Measurements from ENCODE around the gene RAB3GAP2.
"Not testable (repeated sequence)": the region's sequence is repeated elsewhere in the genome, so short reads cannot be mapped to it uniquely, and the experiment has no call there.

RAB3GAP2 gene

DNA sequence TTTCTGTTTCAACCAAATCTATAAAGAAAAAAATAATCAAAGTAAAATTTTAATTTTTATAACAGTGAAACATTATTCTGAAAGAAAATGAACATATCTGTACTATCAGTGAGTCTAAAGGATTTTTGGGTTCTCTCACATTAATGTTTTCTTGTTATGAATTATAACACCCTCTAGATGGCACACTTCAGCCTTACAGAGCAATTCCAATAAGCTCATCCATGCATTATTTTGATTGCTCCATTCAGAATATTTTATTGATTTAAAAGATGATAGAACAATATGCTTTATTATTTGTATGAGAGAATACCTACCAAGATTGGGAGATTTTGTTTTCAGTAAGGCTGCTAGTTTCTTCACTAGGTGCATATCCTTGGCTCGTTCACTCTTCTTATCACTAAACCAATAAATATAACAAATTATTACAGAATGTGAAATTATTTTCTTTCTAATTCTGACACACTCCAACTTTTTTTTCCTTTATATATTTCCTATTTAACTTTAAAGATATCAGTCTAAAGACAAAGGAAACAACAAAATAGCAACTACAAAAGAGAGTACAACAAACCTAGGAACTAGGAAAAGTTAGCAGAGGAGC is 82.4 kb downstream of the RAB3GAP2 start:
- DNase-seq, result no peak

GRCh38 chr1:220188538-220188937 is 83.7 kb downstream of the RAB3GAP2 start:
- no peak for DNase-seq

GRCh38 chr1:220186752-220187151 is 85.5 kb downstream of the RAB3GAP2 start:
- DNase-seq, result no peak

DNA sequence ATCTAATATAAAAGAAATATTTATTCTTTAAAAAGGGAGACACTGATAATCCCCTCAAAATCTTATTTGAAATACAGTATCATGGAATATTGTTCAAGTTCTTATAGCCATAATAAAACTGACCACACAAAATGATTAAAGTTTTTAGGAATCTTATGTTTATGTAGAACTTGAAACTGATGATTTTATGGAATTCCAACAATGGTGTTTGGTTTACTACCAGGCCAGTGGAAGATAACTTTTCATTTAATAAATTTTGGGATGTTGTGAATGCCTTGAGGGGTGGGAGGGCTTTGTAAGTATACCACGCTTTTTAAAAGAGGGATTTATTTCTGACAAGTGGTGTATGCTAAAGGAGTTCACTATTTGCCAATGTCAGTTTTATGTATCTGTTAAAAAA is 87.7 kb downstream of the RAB3GAP2 start:
- no peak for DNase-seq

DNA sequence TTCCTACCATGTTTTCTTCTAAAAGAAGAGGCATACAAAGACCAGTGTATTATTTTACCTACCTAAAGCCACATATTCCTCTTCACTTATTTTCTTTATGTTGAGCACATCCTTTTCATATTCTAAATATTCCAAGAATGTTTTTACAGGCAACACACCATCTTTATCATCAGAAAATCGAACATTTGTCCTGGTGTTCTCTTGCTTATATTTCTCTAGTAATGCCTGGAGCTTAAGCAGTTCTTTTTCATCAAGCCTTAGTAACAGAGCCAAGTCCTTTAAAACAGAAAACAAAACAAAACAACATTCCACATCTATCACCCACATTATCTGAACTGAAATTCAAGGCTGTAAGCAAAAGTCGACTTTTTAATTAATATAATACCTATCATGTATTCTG is 89.6 kb downstream of the RAB3GAP2 start:
- no peak for DNase-seq

- no peak for DNase-seq
These were observed 90.1 kb downstream of the RAB3GAP2 start for GRCh38 chr1:220182111-220182510.

- DNase-seq, result no peak
These were observed 95.7 kb downstream of the RAB3GAP2 start for GRCh38 chr1:220176540-220176939.

DNA sequence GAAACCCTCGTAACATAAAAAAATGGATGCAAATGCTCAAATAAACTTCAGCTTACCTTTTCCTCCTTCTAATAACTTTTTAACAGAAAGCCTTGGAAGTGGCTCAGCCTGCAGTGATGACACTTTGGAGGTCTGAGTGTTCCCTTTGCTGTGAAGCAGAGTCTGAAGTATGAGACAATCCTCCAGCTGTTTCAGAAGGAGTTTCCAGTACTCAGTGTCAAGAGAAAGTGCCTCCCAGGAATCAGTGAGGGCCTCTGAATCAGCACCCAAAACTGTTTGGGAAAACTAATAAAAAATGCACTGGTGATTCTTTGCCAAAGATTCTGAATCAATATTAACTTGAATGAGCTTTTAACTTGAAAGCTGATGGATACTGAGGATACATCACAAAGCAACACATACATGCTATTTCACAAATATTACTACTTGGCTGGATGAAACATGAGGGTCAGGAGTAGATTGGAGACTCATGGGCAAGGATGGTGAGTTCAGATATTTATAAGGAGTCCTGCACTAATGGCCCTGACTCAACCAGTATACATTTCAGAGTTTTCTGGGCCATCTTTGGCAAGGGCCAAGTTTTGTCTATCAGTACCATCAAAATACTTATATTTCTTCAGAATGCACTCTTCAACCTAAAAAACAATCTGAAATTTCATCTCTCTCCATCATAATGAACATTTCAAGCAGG is 101.3 kb downstream of the RAB3GAP2 start:
- no peak for DNase-seq

- not testable (repeated sequence) for DNase-seq
These were observed 102.4 kb downstream of the RAB3GAP2 start for GRCh38 chr1:220169887-220170286.

DNA sequence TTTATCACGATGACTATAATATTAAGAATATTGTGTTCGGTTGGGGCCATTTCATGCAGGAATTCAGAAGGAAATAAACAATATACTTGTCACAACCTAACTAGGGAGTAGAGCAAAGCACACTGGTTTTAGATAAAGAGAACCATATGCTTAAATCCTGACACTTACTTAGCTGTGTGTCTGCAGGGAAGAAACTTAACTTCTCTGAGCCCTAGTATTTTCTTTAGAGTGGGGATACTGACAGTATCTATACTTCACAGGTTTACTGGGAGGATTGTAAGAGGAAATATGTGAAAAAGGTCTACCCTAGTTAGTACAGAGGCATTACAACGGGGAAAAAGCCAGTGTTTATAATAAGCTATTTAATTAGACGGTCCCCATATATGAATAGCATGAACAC is 105.4 kb downstream of the RAB3GAP2 start:
- DNase-seq, result no peak

GRCh38 chr1:220164517-220164916 is 107.7 kb downstream of the RAB3GAP2 start:
- DNase-seq, result no peak

DNA sequence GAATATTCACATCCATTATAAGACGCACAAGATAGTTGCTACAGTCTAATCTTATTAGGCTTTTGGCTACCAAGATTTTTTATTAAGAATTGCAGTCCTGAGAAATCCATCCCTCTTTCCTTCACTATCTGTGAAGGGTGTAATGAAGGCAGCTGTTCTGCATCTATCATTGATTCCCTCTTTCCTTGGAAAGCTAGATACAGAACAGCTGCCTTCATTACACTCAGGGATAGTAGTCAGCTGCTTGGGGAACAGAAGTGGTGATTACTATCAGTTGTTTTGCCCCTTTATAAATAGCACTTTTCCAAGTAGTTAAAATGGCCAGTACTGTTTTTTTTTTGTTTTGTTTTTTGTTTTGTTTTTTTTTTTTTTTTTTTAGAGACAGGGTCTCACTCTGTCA is 108.1 kb downstream of the RAB3GAP2 start:
- no peak for DNase-seq

DNA sequence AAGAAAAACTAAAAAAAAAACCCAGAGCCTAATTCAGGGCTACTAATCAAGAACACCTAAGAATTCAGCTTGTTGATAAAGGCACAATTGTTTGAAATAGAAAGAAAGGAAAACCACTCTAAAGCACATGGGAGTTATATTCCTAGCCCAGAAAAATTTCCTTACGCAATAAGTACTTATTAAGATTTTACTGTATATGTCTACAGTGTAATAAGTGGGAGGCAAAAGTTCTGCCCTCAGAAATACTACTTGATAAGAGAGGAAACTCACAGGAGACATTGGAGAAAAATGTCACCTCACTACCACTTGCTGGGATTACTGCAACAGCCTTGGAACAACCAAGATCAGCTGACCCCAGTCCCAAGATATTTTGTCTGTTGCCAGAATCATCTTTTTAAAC is 112.2 kb downstream of the RAB3GAP2 start:
- no peak for DNase-seq

DNA sequence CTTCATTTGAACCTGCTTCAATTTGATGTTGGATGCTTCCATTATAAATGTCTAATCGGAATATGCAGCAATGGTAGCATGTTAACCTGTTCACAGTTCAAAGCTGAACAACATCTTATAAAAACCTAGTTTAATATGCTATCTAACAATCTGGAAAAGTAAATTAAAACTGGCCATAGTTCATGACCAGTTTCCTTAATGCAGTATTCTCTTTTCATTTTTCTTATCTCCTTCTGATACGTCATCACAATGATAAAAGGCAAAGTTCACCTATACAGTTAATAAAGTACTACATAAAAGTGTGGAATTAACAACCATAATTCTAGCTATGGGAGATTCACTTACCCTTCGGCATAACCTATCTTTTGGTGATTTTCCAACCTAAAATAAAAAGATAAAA is 113.2 kb downstream of the RAB3GAP2 start:
- DNase-seq, result no peak

DNA sequence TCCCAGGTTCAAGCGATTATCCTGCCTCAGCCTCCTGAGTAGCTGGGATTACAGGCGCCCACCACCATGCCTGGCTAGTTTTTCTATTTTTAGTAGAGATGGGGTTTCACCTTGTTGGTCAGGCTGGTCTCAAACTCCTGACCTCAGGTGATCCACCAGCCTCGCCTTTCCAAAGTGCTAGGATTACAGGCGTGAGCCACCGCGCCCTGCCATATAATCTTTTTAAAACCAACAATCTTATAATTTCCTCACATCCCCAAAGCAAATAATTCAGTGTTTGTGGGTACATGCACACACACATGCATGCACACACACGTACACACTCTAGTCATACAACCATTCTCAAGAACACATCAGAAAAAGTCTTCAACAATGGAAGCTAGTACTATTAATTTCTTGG is 113.7 kb downstream of the RAB3GAP2 start:
- not testable (repeated sequence) for DNase-seq

DNA sequence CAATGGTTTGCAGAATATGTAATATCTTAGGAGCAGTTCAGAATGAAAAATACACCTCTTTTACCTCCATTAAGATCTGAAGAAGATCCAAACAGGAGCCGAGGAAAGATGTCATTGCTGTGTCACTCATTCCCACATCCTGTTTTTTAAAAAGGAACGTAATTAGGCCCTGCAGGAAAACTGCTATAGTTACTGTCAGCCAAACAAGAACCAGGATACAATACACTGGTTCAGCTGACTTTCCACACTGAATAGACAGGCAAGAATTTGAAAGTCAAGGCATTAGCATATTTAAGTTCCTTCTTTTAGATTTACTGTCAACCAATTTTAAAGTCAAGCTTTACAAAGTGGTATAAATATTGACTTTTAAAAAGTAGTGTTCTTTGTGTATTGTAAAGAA is 114.5 kb downstream of the RAB3GAP2 start:
- no peak for DNase-seq

DNA sequence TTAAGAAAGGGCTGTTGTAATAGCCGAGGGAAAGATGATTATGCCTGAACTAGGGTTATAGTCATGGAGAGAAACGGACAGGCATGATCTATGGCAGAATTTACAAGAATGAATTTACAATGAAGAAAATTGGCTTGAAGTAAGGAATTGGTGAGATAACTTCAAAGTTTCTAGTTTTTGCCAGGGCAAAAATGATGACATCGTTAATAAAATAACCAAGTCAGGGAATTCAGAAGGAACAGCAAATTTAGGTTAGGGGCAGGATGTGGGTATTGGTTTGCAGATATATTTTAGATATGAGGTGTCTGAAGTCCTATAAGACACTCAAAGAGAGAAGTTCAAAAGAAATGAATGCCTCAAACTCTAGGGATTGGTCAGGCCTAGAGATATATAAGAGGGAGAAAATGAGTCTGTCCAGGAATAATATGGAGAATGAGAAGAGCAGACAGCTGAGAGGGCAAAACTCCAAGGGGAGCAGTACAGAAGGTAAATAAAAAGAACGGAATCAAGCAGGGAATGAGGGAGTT is 115.6 kb downstream of the RAB3GAP2 start:
- DNase-seq, result no peak

DNA sequence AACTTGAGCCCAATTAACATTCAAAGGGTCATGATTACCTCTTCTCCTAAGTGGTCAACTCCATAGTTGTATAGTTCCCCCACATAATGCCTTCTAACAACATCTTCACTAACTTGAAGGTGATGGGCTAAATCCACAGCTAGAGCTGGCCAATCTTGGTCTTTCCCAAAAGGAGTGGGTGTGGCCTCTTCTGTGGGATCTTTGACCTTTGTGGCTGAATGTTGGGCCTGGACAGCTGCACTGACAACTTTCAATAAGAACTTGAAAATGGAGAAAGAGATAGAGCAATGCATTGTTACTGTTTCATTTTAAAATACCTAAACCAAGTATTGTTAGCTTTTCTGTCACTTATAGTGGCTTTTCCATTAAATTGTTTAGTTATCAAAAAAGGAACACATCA is 119.1 kb downstream of the RAB3GAP2 start:
- no peak for DNase-seq

DNA sequence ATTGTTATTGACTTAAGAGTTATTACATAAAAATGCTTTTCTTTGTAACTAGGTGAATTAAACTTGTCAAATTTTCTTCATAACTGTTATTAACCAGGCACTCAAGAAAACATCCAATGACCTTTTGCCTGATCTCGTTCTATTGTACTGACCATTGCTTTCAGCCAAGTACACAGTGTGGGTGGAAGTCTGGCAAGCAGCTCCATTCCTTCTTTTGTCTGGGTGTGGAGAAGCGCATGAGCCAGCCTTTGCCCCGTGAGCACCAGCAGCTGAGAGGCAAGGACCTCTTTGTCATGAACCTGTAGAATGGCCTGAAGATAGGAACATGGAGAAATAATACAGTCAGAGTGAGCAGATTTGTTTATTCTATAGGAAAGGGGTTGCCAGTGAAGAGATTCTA is 120.8 kb downstream of the RAB3GAP2 start:
- DNase-seq, result no peak

- no peak for DNase-seq
These were observed 122.5 kb downstream of the RAB3GAP2 start for GRCh38 chr1:220149742-220150141.

DNA sequence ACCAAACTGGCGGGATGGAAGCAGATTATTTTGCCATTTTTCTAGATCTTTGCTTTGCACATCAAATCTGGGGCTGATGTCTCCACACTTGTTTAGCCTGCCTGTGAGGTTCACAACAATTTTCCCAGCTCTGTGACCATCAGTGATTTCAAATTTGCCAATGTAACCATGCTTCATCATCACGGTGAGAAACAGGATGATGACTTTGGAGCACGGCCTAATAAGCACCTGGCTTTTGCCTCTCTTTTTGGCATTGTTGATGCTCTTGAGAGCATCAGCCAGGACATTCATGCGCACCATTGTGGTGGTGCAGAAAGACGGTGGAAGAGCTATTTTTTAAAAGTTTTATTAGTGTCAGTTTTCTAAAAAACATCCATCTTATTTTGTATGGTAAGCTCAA is 128.2 kb downstream of the RAB3GAP2 start:
- DNase-seq, result no peak

GRCh38 chr1:220139966-220140365 is 132.3 kb downstream of the RAB3GAP2 start:
- DNase-seq, result no peak

DNA sequence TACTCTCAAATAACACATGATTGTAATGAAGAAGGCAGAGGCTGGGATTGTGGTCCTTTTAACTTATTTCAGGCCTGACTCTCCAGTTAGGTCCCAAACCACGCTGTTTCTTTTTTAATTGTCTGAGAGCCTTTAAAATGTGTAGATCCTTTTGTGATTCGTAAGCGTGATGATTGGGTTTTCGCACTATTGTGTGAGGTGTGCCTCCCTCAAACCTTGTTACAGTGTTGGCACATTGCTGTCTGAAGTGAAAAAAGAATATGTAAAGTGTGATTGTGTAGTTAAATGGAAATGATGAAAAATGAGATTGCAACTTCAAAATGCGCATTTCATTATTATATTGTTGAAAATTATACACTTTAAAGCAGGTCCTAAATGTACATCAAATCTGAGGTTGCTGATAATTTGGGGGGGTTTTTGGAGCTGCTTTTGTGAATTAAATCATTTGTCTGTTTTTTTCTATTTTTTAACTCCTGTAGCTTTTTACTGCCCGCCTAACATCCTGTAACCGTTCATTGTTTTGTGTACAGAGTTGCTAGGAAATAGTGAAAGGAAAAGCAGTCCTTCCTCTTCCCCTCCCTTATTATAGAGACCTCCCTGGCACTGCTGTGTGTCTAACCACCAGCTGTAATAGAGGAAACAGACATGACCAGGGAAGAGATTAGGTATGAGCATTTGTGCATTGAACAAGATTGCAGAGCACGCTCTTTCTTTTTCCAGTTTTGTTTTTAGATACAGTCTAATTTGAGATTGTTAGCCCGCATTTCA is 135.1 kb downstream of the RAB3GAP2 start:
- DNase-seq, result no peak

DNA sequence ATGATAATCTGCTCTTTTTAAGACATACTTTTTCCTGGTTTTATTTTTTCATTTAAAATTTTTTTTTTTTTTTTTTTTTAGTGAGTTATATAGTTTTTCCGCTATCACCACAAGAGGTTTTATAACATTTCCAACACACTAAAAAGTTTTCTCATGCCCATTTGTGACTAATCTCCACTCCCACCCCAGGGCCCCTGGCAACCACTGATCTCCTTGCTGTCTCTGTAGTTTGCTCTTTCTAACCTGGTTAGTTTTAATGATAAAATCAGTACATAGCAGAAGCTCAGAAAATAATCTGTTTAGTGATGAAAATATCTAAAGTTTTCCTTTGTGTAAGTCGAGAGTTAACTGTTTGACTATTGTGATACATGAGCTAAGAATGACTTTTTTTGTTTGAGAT is 136.5 kb downstream of the RAB3GAP2 start:
- DNase-seq, result no peak

Data from NCI-H510A (cell line).